SK-N-SH treated with all-trans-retinoic acid at 6 μM for 48 hours (cell line): ENCODE measurements around the gene GTPBP1.

Source experiments
- ARNTL ChIP-seq: fragments of 450-650 bp; formaldehyde crosslinking; IDR thresholded peaks from 2 replicates; pipeline ENCODE4 v1.5.0; 2020; ENCODE audit warnings: low read depth, mild to moderate bottlenecking, moderate library complexity, borderline replicate concordance
- CSDC2 ChIP-seq: fragments of 250-450 bp; sonication (Bioruptor Pico); IDR thresholded peaks from 2 replicates; pipeline ENCODE4 v1.5.0; 2020; ENCODE audit warnings: mild to moderate bottlenecking, moderate library complexity
- ESRRG ChIP-seq: fragments of 250-450 bp; sonication (Bioruptor Pico); IDR thresholded peaks from 2 replicates; pipeline ENCODE4 v1.6.1; 2021; ENCODE audit warnings: mild to moderate bottlenecking
- OSR1 ChIP-seq: fragments of 250-450 bp; sonication (Bioruptor Pico); IDR thresholded peaks from 2 replicates; pipeline ENCODE4 v1.8.0; 2022; ENCODE audit warnings: moderate library complexity, mild to moderate bottlenecking, inconsistent platforms
- PPARA ChIP-seq: fragments of 250-450 bp; sonication (Bioruptor Pico); IDR thresholded peaks from 2 replicates; pipeline ENCODE4 v1.5.0; 2020; ENCODE audit warnings: mild to moderate bottlenecking, borderline replicate concordance
- RARB ChIP-seq: fragments of 250-450 bp; sonication (Bioruptor Pico); IDR thresholded peaks from 2 replicates; pipeline ENCODE4 v1.8.0; 2021; ENCODE audit warnings: mild to moderate bottlenecking, moderate library complexity
- SNAI2 ChIP-seq: fragments of 250-450 bp; sonication (Bioruptor Pico); IDR thresholded peaks from 2 replicates; pipeline ENCODE4 v1.5.0; 2020; ENCODE audit warnings: mild to moderate bottlenecking, moderate library complexity
- TOX ChIP-seq: fragments of 250-450 bp; sonication (Bioruptor Pico); IDR thresholded peaks from 2 replicates; pipeline ENCODE4 v1.8.0; 2021; ENCODE audit warnings: mild to moderate bottlenecking, moderate library complexity, borderline replicate concordance
- ZC3H10 ChIP-seq: fragments of 250-450 bp; sonication (Bioruptor Pico); IDR thresholded peaks from 2 replicates; pipeline ENCODE4 v1.5.1; 2021; ENCODE audit warnings: mild to moderate bottlenecking, moderate library complexity
- ZFP30 ChIP-seq: fragments of 450-650 bp; formaldehyde crosslinking; IDR thresholded peaks from 2 replicates; pipeline ENCODE4 v1.5.0; 2022; ENCODE audit warnings: mild to moderate bottlenecking, moderate library complexity
- ZNF565 ChIP-seq: fragments of 450-650 bp; formaldehyde crosslinking; conservative IDR thresholded peaks from 2 replicates; pipeline ENCODE4 v1.5.0; 2020; ENCODE audit warnings: low read depth, mild to moderate bottlenecking, moderate library complexity
- TF ChIP-seq, protein P1 (sequence below): fragments of 250-450 bp; sonication (Bioruptor Pico); IDR thresholded peaks from 2 replicates; pipeline ENCODE4 v1.5.1; 2021; ENCODE audit warnings: mild to moderate bottlenecking, moderate library complexity
- TF ChIP-seq, protein P2 (sequence below): fragments of 250-450 bp; sonication (Bioruptor Pico); IDR thresholded peaks from 2 replicates; pipeline ENCODE4 v1.8.0; 2020; ENCODE audit warnings: mild to moderate bottlenecking, moderate library complexity, borderline replicate concordance
- TF ChIP-seq, protein P3 (sequence below): fragments of 250-450 bp; sonication (Bioruptor Pico); IDR thresholded peaks from 2 replicates; pipeline ENCODE4 v1.5.1; 2020; ENCODE audit warnings: low read depth, mild to moderate bottlenecking, moderate library complexity

DNA sequence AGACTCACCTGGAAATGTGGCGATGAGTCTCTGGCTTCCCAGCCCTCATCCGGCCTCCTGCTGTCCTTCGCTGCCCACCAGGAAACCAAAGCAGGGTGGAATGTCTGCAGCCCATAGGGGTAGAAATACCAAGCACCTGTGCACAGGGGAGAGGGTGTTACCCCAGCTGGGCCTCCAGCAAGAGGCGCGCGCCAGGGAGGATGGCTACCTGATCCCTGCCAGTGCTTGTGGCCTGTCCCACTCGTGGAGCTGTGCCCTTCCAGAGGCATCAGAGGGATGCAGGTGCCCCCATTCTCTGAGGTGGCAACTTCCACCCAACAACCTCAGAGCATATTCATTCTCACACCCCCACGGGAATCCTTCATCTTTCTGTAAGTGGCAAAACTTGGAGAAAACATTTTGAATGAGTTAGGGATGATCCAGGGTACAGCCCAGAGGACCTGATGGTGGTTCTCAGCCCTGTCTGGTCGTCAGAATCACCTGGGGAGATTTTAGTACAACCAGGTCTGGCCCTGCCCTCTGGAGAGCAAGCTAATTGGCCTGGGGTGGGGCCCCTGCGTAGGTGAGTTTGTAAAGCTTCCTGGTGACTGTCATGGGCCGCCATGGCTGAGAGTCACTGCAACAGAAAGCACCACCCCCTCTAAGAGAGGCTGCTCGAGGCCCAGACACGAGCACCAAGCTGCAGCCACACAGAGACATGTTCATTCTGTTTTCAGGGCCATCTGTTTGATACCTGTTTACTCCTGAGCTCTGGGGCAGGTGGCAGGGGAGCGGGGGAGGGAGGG lies 40.1 kb downstream of the GTPBP1 start:
- no peak for TF ChIP-seq ZC3H10
- TF ChIP-seq ZFP30 (CRISPR knock-in tag) = no peak
- TF ChIP-seq, protein P1, sequence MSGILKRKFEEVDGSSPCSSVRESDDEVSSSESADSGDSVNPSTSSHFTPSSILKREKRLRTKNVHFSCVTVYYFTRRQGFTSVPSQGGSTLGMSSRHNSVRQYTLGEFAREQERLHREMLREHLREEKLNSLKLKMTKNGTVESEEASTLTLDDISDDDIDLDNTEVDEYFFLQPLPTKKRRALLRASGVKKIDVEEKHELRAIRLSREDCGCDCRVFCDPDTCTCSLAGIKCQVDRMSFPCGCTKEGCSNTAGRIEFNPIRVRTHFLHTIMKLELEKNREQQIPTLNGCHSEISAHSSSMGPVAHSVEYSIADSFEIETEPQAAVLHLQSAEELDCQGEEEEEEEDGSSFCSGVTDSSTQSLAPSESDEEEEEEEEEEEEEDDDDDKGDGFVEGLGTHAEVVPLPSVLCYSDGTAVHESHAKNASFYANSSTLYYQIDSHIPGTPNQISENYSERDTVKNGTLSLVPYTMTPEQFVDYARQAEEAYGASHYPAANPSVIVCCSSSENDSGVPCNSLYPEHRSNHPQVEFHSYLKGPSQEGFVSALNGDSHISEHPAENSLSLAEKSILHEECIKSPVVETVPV = no peak
- TF ChIP-seq ESRRG = no peak
- no peak for TF ChIP-seq ARNTL (CRISPR knock-in tag)
- TF ChIP-seq, protein P2, sequence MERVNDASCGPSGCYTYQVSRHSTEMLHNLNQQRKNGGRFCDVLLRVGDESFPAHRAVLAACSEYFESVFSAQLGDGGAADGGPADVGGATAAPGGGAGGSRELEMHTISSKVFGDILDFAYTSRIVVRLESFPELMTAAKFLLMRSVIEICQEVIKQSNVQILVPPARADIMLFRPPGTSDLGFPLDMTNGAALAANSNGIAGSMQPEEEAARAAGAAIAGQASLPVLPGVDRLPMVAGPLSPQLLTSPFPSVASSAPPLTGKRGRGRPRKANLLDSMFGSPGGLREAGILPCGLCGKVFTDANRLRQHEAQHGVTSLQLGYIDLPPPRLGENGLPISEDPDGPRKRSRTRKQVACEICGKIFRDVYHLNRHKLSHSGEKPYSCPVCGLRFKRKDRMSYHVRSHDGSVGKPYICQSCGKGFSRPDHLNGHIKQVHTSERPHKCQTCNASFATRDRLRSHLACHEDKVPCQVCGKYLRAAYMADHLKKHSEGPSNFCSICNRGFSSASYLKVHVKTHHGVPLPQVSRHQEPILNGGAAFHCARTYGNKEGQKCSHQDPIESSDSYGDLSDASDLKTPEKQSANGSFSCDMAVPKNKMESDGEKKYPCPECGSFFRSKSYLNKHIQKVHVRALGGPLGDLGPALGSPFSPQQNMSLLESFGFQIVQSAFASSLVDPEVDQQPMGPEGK (CRISPR knock-in tag) = no peak
- TF ChIP-seq ZNF565 (CRISPR knock-in tag) = no peak
- TF ChIP-seq OSR1 = no peak
- TF ChIP-seq TOX (CRISPR knock-in tag) = no peak
- no peak for TF ChIP-seq SNAI2 (CRISPR knock-in tag)
- no peak for TF ChIP-seq CSDC2 (CRISPR knock-in tag)
- TF ChIP-seq RARB (CRISPR knock-in tag) = no peak
- no peak for TF ChIP-seq PPARA (CRISPR knock-in tag)
- TF ChIP-seq, protein P3, sequence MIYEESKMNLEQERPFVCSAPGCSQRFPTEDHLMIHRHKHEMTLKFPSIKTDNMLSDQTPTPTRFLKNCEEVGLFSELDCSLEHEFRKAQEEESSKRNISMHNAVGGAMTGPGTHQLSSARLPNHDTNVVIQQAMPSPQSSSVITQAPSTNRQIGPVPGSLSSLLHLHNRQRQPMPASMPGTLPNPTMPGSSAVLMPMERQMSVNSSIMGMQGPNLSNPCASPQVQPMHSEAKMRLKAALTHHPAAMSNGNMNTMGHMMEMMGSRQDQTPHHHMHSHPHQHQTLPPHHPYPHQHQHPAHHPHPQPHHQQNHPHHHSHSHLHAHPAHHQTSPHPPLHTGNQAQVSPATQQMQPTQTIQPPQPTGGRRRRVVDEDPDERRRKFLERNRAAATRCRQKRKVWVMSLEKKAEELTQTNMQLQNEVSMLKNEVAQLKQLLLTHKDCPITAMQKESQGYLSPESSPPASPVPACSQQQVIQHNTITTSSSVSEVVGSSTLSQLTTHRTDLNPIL (CRISPR knock-in tag) = no peak
